ENCODE data around the gene SHFL.

SHFL gene

GRCh38 chr19:10109528-10109927 lies 23.4 kb downstream of the SHFL start:
- Mint-ChIP-seq H3K9me3 (no peaks in the 10 kb centered on the region), H3K4me1 (peaks cover 12% of the 10 kb centered on the region), H3K4me3 (peak overlapping the region in 2 of 3 experiments; percentile 43 to 45), H3K36me3 (ENCODE audit: low read depth) (peaks cover 25% of the 10 kb centered on the region), H3K27ac (no peak overlapping the region), H3K27me3 (ENCODE audit: low read depth) (no peaks in the 10 kb centered on the region)
- TF ChIP-seq CTCF (IDR thresholded peaks at IDR 0.05; ENCODE audit: unreplicated experiment in 3 of 3): no peak

- Mint-ChIP-seq H3K27me3 (ENCODE audit: low read depth) (no peaks in the 10 kb centered on the region), H3K9me3 (no peaks in the 10 kb centered on the region), H3K36me3 (ENCODE audit: low read depth) (peaks cover 25% of the 10 kb centered on the region), H3K27ac (no peak overlapping the region), H3K4me1 (peaks cover 7% of the 10 kb centered on the region), H3K4me3 (no peak overlapping the region)
- no peak for TF ChIP-seq CTCF (IDR thresholded peaks at IDR 0.05; ENCODE audit: unreplicated experiment in 3 of 3)
These were observed 24.2 kb downstream of the SHFL start for GRCh38 chr19:10110076-10110971.

- Mint-ChIP-seq H3K9me3 (no peaks in the 10 kb centered on the region), H3K27me3 (ENCODE audit: low read depth) (no peaks in the 10 kb centered on the region), H3K36me3 (ENCODE audit: low read depth) (peaks cover 25% of the 10 kb centered on the region), H3K4me3 (no peak overlapping the region), H3K4me1 (peaks cover 7% of the 10 kb centered on the region), H3K27ac (no peak overlapping the region)
- no peak for TF ChIP-seq CTCF (IDR thresholded peaks at IDR 0.05; ENCODE audit: unreplicated experiment in 3 of 3)
These were observed 24.8 kb downstream of the SHFL start for GRCh38 chr19:10110972-10111317.

- peak within 1 kb of the TSS in 2 of 3 experiments; percentile 11 to 36 for H3K4me3 Mint-ChIP-seq
- peaks cover 7% of the 10 kb centered on the region for H3K4me1 Mint-ChIP-seq
- H3K27me3 Mint-ChIP-seq (ENCODE audit: low read depth): no peaks in the 10 kb centered on the region
- H3K36me3 Mint-ChIP-seq (ENCODE audit: low read depth): peaks cover 29% of the 10 kb centered on the region
- TF ChIP-seq CTCF (IDR thresholded peaks at IDR 0.05; ENCODE audit: unreplicated experiment in 3 of 3): no peak
- H3K9me3 Mint-ChIP-seq: no peaks in the 10 kb centered on the region
- H3K27ac Mint-ChIP-seq: no peak within 1 kb of the TSS
These were observed 25.3 kb downstream of the SHFL start, which contains the start of gene P2RY11 for GRCh38 chr19:10111405-10111811. Gene P2RY11 (plus strand): TSS chr19:10111693. CDS start chr19:10111722, 29 bp downstream.

- peak overlapping the region in 1 of 3 experiments; percentile 11 for H3K4me3 Mint-ChIP-seq
- H3K27me3 Mint-ChIP-seq (ENCODE audit: low read depth): no peaks in the 10 kb centered on the region
- no peak for TF ChIP-seq CTCF (IDR thresholded peaks at IDR 0.05; ENCODE audit: unreplicated experiment in 3 of 3)
- peaks cover 26% of the 10 kb centered on the region for H3K36me3 Mint-ChIP-seq (ENCODE audit: low read depth)
- H3K27ac Mint-ChIP-seq: no peak overlapping the region
- H3K9me3 Mint-ChIP-seq: no peaks in the 10 kb centered on the region
- H3K4me1 Mint-ChIP-seq: peaks cover 2% of the 10 kb centered on the region
These were observed 26.1 kb downstream of the SHFL start for GRCh38 chr19:10112037-10112761.

Data from nephron (organoid).